Panc1 (cell line): Measurements from ENCODE around the gene TEK.

Source experiments
- CTCF ChIP-seq: fragments of 450-650 bp; IDR thresholded peaks from 2 replicates; pipeline ENCODE4 v1.5.1; 2017; ENCODE audit warnings: mild to moderate bottlenecking
- POLR2AphosphoS5 ChIP-seq: IDR thresholded peaks from 2 replicates; pipeline ENCODE4 v1.6.1; 2012; ENCODE audit warnings: mild to moderate bottlenecking, low read depth, low read length, moderate library complexity
- REST ChIP-seq, 2 experiments: IDR thresholded peaks; 2 replicates each; pipeline ENCODE4 v1.6.1; 2011 to 2012; ENCODE audit warnings: low read depth in 2 of 2, control low read depth in 1 of 2, low read length in 1 of 2, mild to moderate bottlenecking in 1 of 2, moderate library complexity in 1 of 2; ENCODE audit not compliant: insufficient read depth in 1 of 2

GRCh38 chr9:27168496-27168895 is 59.5 kb downstream of the TEK start:
- TF ChIP-seq POLR2AphosphoS5 = no peak
- no peak for TF ChIP-seq CTCF
- no peak for TF ChIP-seq REST (IDR thresholded peaks at IDR 0.05; ENCODE audit: insufficient read depth in 1 of 2, low read depth in 2 of 2, low read length in 1 of 2)
